ENCODE data around the gene LDAF1.
"Not testable (repeated sequence)": the region's sequence is repeated elsewhere in the genome, so short reads cannot be mapped to it uniquely, and the experiment has no call there.

The LDAF1 gene

GRCh38 chr16:21163576-21163975, 5.1 kb downstream of the LDAF1 start:
- DNase-seq = no peak

- DNase-seq = no peak
Observed at GRCh38 chr16:21164521-21165168, 6.2 kb downstream of the LDAF1 start.

- DNase-seq = no peak
Observed at GRCh38 chr16:21166561-21166961, 8.1 kb downstream of the LDAF1 start.

- DNase-seq = no peak
Observed at GRCh38 chr16:21167360-21167759, 8.9 kb downstream of the LDAF1 start.

GRCh38 chr16:21167929-21168602, 9.6 kb downstream of the LDAF1 start:
- DNase-seq = no peak

GRCh38 chr16:21169249-21169981, 10.9 kb downstream of the LDAF1 start:
- no peak for DNase-seq

GRCh38 chr16:21170116-21170515, 11.6 kb downstream of the LDAF1 start:
- not testable (repeated sequence) for DNase-seq

- no peak for DNase-seq
Observed at GRCh38 chr16:21172650-21173049, 14.2 kb downstream of the LDAF1 start.

GRCh38 chr16:21175397-21175796, 16.9 kb downstream of the LDAF1 start:
- DNase-seq = no peak

- DNase-seq = no peak
Observed at GRCh38 chr16:21179126-21179982, 20.9 kb downstream of the LDAF1 start.

- no peak for DNase-seq
Observed at GRCh38 chr16:21179983-21180365, 21.5 kb downstream of the LDAF1 start.

- DNase-seq = no peak
Observed at GRCh38 chr16:21183995-21184394, 25.5 kb downstream of the LDAF1 start.

- no peak for DNase-seq
Observed at GRCh38 chr16:21184834-21185233, 26.4 kb downstream of the LDAF1 start.

- DNase-seq = no peak
Observed at GRCh38 chr16:21185659-21186325, 27.3 kb downstream of the LDAF1 start.

GRCh38 chr16:21186326-21186691, 27.8 kb downstream of the LDAF1 start:
- DNase-seq = no peak

- DNase-seq = no peak
Observed at GRCh38 chr16:21189311-21189710, 30.8 kb downstream of the LDAF1 start.

- DNase-seq = no peak
Observed at GRCh38 chr16:21190013-21190412, 31.5 kb downstream of the LDAF1 start.

- no peak for DNase-seq
Observed at GRCh38 chr16:21190599-21190998, 32.1 kb downstream of the LDAF1 start.

GRCh38 chr16:21192991-21193390, 34.5 kb downstream of the LDAF1 start:
- DNase-seq = no peak

GRCh38 chr16:21194771-21195301, 36.4 kb downstream of the LDAF1 start:
- no peak for DNase-seq

- DNase-seq = not testable (repeated sequence)
Observed at GRCh38 chr16:21195330-21195729, 36.9 kb downstream of the LDAF1 start.

- DNase-seq = no peak
Observed at GRCh38 chr16:21197112-21197511, 38.6 kb downstream of the LDAF1 start.

Data from activated CD8-positive, alpha-beta memory T cell treated with anti-CD3 and anti-CD28 coated beads for 24 hours (primary cell).